ENCODE results near the gene PRXL2B. TPM values are rescaled to one million over a fixed set of nuclear protein-coding genes. Genes with fewer than 3 reads are reported as not detected.

PRXL2B gene
- polyA plus RNA-seq, 12 donors, result 14.6 to 59.6 (median 18.7) TPM; not detected in 1

DNA sequence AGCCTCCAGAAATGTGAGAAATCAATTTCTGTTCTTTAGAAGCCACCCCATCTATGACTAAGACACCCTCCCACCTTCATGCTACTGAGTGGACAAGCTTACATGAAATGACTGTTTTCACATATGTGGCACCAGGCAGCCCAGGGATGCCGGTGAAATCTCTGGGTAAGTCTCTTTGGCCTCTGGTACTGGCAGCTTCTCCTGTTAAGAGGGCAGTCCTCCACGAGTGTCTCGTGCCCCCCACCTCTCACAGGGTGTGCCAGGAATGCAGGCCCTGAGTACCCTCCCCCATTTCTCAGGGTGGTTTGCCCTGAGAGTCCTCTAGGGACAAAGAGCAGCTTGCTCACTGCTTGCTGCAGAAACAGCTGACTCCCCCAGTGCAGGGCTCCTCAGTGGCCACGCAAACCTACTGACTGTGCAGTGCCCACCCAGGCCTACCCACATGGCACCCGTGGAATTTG, 3.2 kb upstream of the PRXL2B start:
- no peak for DNase-seq

DNA sequence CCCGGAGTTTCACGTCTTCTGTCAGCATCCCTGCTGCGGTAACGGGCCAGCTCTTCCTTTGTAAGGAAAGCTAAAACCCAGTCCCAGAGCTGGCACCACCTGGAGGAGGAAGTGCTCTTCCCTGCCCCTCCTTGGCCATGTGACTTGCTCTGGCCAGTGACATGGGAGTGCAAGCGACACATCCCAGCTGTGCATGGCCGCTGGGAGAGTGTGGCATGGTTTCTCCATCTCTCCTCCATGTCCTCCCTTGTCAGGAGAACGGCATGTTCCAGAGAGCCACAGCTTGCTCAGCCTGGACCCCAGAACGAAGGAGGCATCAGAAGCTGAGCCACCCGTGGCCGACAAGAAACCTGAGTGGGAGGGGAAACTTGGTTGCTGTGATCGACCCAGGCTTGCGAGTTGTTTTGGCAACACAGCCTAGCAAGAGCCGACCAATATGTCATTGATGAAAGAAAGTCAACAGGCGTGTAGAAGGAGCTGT, 2.7 kb upstream of the PRXL2B start:
- DNase-seq, result no peak

DNA sequence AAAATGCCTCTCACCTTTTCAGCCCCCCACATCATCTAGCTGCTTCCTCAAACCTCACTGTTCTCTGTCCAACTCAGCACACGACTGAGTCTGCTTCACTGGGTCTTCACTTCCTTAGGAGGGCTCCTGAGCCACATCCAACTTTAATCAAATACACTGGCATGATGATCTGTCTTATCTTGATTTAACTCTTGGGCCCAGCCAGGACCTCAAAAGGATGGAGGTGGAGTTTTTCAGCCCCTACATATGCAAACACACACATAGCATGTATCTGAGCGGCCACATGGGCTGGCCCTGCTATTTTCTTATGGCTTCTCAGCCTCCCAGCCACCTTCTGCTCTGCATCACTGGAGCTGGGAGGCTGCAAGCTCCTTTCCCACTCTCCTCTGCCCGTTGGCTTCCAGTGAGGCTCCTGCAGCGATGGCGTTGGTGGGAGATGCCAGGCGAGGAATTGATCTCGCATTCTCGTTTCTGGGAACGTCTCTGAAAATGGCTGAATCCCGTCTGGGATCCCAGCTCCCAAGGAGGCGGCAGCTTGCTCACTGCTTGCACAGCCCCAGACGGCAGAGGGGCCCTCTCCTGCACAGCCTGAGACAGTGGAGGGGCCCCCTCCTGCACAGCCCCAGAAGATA, 1.8 kb upstream of the PRXL2B start:
- no peak for DNase-seq

DNA sequence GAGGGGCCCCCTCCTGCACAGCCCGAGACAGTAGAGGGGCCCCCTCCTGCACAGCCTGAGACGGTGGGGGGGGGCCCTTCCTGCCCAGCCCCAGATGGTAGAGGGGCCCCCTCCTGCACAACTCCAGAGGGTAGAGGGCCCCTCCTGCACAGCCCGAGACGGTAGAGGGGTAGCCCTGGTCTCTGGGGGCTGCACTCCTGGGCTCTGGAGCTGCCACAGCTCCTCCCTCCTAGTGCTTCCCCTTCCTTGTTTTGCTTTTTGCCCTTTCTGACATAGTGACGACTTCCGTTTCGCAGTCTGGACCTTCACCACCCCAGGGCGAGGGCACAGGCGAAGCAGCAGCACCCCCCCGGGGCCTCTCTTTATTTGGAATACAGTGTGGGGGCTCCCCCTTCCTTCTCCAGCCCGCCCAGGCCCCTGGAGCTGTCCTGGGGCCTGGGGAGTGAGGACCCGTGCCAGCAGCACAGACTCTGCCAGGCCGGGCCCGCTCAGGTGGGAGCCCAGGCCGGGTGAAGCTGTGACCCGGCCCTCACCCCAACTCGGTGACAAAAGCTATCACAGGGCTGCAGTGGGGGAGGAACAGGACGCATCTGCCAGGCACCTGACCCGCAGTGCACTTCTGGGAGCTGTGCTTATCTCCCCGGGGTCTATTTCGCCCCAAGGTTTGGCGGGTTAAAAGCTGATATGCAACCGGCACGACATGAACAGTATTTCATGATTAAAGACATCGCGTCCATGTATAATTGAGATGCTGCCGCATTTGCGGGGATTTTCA, 1.1 kb upstream of the PRXL2B start:
- peak; percentile 49 for DNase-seq

GRCh38 chr1:2587071-2587859, 688 bp downstream of the PRXL2B start:
- peak; percentile 31 for DNase-seq

DNA sequence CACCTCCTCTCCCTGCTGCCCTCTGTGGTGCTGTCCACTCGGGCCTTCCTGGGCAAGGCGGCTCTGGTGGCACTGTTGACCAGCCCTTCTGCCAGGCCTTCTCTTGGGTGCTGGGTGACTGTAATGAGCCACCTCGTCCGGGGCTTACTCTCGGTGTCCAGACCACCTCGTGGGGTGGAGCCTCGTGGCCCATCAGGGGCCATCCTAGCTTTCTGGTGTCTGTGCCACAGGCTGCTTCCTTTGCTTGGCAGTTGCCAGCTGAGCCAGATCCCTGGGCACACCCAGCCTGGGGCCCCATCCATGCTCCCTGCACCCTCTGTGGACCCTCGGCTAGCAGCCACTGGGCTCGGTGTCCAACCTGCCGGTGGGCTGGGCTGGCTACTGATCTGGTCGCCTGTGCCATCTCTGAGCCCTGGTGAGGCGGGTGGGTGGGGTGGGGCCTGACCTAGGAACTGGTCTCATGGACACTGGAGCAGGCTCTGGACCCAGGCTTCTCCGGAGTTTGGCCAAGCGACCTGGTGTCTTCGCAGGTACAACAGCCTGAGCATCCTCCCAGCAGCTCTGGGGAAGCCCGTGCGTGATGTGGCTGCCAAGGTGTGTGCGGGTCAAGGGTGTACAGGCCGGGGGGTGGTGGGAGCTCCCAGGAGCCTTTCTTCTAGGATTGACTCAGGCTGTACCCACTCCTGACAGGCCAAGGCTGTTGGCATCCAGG, 1.4 kb downstream of the PRXL2B start:
- no peak for DNase-seq

- no peak for DNase-seq
These were observed 2.3 kb downstream of the PRXL2B start for GRCh38 chr1:2588661-2589430.

GRCh38 chr1:2589431-2590232, 3.1 kb downstream of the PRXL2B start:
- no peak for DNase-seq

DNA sequence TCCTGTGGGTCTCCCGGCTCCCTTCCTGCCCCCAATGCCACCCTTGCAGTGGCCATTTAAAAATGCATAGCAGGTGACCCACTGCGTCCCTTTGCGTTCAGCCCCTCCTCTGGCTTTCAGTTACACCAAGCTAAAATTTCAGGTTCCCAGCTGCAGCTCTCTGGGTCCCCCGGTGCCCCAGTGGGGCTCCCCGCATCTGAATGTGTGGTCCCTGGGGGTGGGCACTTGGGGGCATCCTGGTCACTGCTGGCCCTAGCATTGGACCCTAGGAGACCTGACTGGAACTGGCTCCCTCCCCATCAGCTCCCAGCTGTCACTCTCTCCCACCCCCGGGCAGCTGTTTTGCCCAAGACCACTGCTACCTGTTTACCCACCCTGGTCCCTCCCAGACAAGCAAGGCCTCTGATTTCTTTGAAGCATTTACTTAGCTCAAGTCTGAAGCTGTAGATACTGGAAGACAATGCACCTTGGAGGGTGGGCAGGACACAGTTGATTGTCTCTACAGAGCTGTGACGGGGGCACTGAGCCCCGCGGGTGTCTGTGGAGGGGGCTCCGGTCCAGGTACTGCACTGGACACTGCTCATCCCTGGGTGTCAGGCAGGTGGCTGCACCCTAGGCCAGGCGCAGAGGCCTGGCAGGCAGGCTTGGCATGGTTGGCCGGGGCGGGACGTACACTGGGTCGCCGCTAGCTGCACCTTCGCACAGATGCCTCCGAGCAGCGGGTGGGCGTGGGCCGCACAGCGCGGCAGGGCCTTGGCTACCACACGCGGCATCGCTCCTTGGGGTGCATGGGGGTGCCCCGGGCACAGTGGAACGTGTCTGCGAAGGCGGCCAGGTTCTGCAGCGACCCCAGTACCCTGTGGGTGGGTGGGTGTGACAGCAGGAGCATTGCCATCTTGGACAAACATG, 3.9 kb downstream of the PRXL2B start:
- no peak for DNase-seq

- DNase-seq, result no peak
These were observed 4.6 kb downstream of the PRXL2B start for GRCh38 chr1:2591233-2591580.

GRCh38 chr1:2591581-2592261, 5.1 kb downstream of the PRXL2B start:
- no peak for DNase-seq

DNA sequence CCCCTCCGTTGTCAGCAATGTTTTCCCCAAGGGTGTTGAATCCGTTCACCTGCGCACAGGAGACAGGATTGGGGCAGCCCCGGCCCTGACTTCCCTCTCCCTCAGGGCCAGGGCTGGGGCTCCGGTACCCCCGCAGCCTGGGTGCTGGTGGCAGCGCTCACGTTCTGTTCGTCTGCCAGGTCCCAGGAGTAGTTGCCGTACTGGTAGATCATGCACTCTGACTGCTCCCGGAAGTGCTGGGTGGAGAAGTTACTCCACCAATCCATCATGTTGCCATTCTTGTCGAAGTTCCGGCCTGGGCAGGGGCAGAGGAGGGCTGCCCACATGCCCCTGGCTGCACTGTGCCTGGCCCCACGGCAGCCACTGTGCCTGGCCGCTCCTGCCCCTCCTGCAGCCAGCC, 6.1 kb downstream of the PRXL2B start:
- DNase-seq, result no peak

- no peak for DNase-seq
These were observed 6.8 kb downstream of the PRXL2B start for GRCh38 chr1:2593251-2593878.

DNA sequence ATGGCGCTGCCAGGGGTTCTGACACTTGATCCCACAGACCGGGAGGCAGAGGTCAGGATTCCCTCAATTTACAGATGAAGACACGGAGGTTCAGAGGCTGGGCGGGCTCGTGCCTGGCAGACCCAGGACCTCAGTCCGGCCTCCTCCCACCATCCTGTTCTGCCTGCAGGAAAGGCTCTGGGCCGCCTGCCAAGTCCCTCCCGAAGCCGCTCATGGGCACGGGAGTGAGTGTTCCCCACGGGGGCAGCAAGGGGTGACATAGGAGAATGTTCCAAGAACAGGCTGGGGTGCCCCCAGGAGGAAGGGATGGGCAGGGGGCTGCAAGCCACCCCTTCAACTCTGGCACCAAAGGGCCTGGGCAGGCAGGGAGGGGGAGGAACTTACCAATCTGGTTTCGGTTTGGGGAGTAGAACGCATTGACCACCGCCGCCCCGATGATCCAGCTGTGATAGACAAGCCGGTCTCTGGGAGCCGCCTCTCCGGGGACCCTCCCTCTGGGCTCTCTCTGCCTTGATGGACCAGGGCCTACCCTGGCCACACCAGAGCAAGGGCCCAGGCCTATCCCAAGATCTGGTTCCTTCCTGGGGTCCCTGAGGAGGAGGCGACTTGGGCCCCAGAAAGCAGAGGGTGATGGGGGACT, 7.5 kb downstream of the PRXL2B start:
- no peak for DNase-seq

DNA sequence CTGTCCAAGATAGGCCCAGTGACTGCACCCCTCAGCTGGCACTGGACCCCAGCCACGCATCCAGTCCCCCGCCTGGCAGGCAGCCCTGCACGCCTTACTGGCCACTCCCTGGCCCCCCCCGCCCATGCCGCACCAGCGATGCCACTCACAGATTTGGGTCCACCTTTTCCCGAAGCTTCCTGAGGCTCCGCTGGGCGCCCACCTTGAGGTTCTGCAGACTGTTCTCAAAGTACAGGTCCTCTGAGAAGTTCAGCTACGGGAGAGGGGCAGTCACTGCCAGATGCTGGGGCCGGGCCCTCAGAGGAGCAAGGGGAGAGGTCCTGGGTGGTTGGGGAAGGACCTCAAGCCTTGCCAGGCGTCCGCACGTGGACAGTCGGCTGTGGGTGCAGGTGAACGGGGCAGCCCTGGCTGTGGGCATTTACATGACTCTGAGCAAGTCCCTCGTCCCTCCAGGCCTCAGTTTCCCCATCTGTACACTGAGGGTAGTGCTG, 8.1 kb downstream of the PRXL2B start:
- no peak for DNase-seq

DNA sequence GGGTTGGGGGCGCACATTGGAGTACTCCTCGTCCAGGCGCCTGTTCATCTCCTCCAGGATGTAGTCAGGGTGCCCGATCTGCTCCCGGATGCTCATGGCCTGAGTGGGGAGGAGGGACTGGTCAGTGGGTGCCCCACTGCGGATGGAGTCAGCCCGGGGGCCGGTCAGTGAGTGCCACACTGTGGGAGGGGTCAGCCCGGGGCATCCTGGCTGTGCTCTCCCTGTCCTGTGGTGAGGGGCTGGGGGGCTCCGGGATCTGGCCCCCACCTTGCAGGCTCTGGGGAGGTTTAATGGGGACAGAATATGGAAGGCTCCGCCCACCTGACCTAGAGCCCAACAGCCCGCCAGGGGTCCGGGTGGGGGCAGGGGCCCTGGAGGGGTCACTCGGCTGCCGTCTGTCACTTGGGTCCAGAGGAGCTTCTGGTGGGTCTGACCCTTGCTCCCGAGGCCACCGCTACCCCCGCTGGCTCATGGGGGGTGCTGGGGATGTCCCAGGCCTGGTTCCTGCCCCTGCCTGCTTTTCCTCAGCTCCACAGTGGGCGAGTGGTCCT, 8.8 kb downstream of the PRXL2B start:
- no peak for DNase-seq
